ENCODE results near the gene WRNIP1.

DNA sequence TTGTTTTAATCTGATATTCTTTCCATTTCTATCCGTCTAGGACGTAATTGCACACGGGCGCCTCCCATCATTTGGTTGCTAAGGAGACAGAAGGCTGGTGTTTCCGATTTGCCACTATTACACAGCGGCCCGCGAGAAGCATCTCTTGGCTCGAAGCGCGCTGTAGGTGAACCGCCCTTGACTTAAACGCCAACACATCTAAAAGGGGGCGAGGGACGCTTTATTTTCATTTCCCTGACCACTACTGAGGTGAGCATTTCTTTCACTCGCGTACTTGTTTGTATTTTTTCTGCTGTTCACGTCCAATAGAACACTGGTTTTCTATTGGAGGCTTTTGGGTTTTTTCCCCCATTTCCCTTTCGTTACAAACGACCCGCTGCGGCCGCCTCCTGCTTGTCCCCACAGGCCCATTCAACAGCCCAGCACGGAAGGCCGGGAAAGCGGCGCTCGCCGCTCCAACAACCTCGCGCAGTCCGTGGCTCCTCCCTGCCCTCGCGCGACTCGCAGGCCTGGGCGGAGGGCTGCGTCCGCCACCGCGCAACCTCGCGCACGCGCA lies 505 bp upstream of the WRNIP1 start:
- TF ChIP-seq POLR2A (IDR thresholded peaks at IDR 0.05): no peak
- TF ChIP-seq, protein P1, sequence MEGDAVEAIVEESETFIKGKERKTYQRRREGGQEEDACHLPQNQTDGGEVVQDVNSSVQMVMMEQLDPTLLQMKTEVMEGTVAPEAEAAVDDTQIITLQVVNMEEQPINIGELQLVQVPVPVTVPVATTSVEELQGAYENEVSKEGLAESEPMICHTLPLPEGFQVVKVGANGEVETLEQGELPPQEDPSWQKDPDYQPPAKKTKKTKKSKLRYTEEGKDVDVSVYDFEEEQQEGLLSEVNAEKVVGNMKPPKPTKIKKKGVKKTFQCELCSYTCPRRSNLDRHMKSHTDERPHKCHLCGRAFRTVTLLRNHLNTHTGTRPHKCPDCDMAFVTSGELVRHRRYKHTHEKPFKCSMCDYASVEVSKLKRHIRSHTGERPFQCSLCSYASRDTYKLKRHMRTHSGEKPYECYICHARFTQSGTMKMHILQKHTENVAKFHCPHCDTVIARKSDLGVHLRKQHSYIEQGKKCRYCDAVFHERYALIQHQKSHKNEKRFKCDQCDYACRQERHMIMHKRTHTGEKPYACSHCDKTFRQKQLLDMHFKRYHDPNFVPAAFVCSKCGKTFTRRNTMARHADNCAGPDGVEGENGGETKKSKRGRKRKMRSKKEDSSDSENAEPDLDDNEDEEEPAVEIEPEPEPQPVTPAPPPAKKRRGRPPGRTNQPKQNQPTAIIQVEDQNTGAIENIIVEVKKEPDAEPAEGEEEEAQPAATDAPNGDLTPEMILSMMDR (IDR thresholded peaks at IDR 0.05): no peak

Data from uterus (tissue), 2 donors.